NCI-H2107 (cell line): ENCODE data around the gene PRKAB1.
"Not testable (repeated sequence)": the region's sequence is repeated elsewhere in the genome, so short reads cannot be mapped to it uniquely, and the experiment has no call there.

Source experiments
- DNase-seq: peaks from one replicate; lab custom pipeline; 2025; lab: John Stamatoyannopoulos, UW

PRKAB1 gene

DNA sequence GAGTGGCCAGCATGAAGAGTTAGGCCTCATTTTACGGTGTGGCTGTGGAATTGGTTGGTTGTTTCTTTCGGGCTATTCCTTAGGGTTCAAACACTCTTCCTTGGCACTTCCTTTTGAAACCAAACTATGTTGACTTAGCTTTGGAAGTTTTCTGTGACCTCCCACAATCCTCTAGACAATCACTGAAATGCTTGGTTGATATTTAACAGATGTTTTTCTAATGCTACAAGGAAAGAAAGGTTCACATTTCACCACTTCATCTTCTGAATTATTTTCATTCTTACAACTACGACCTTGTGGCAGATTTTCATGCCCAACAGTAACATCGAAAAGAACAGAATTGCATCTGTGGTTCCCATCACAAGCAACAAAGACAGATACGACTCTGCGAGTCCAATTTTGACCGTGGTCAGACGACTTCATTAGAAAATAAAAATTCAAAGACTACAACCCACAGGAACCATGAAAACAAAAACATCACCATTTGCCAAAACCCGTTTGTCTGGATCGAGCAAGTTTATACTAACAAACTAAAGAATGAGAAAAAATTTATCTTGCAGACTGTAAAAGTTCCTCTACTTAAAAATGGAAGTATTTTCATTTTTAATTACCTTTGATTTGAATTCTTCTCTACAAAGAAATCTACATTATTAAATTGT lies 16.9 kb downstream of the PRKAB1 start:
- DNase-seq: no peak

- DNase-seq: no peak
Observed at GRCh38 chr12:119685375-119685774, 17.4 kb downstream of the PRKAB1 start.

DNA sequence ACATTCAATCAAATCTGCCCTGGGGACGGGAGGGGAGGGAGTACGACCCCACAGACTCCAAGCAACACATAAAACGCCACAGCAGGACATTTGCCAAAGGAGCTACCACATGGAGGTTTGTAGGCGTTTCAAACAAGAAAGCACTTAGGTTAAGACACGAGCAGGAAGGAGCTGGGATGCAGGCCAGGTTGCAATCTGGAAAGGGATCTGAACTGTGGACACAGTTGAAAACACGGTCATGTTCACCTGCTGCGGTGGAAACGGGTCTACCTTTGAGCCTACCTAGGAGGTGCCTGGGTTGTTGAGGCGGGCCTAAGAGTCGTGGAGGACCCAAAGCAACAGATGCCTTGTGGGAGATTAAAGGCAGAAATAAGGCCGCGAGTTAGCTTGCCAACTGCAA lies 18.4 kb downstream of the PRKAB1 start:
- DNase-seq: no peak

- DNase-seq: no peak
Observed at GRCh38 chr12:119686776-119687175, 18.8 kb downstream of the PRKAB1 start.

DNA sequence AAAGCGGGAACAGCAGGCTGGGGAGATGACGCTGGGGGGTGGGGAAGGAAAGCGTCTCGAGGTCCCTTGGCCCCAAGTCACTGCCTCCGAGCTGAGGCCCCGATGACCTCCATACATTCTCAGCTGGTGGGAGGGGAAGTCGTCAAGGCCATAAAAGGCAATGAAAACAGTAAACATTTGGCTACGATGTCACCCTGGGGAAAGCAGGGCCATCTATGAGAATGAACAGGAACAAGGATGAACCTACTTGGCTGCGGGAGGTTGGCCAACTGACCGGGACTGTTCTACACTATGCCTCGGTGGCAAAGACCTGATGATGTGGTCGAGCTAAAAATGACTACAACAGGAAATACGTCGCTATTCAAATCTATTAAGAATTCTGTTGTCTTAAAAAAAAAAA lies 19.5 kb downstream of the PRKAB1 start:
- DNase-seq: no peak

DNA sequence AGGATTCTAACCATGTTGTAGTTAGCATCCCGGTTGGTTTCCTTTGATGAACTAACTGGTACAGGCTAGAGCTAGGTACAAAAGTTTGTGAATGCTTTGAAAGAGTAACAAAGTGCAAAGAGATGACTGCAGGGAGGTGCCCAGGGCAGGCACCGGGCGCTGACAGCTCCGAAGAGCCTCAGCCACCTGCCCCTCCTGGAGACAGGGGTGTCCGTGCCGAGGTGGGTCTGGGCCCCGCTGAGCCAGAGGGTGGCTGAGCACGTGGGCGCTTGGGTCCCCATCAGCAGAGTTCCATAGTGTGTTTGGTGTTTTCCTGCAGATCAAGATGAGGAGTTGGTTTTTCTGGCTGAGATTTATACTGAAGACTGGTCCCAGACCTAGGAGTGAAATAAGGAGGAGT lies 19.9 kb downstream of the PRKAB1 start:
- no peak for DNase-seq

GRCh38 chr12:119689935-119690500 lies 22.1 kb downstream of the PRKAB1 start:
- DNase-seq: no peak

DNA sequence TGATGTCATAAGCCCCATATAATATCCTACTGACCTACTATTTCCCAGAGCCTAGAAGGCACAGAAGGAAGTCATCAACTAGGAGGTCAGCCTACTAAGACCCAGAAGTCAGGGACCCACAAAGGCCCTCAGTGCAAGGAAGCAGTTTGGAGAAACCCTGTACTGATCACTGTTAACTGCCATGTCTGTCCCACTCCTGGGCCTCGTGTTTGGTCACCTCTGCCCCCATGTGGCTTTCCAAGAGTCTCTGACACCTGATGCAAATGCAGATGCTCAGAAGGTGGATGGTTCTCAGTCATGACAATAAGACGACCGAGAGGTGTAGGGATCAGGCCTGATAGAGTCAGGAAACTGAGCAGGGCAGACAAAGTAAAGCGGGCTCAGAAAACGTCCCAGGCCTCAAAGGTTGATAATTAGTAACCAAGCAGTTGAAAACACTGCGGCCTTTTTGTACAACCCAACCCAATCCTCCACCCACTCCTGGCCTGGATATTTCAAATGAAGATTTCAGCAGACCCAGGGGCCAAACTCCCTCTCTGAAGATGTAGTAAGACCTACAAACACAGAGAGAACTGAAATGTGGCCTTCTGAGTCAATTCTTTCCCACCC lies 23.4 kb downstream of the PRKAB1 start:
- DNase-seq: no peak

GRCh38 chr12:119692410-119692809 lies 24.5 kb downstream of the PRKAB1 start:
- DNase-seq: no peak

- no peak for DNase-seq
Observed at GRCh38 chr12:119692997-119693396, 25.1 kb downstream of the PRKAB1 start.

- DNase-seq: no peak
Observed at GRCh38 chr12:119693511-119693910, 25.6 kb downstream of the PRKAB1 start.

DNA sequence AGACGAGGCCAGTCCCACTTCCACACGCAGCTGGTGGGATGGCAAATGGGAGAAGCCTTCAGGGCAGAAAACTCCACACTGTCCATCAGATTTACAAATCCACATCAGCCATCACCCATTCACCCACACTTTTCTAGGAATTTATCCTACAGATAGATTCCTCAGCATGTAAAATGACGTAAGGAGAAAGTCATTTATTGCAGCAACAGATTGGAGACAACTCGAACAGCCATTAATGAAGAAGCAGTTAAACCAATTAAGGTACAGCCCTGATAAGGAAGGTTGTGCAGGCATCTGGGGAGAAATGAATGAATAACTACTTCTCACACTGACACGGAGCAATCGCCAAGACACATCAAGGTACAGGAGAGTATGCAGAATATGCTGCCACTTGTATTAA lies 26.2 kb downstream of the PRKAB1 start:
- no peak for DNase-seq

GRCh38 chr12:119695034-119695433 lies 27.1 kb downstream of the PRKAB1 start:
- no peak for DNase-seq

DNA sequence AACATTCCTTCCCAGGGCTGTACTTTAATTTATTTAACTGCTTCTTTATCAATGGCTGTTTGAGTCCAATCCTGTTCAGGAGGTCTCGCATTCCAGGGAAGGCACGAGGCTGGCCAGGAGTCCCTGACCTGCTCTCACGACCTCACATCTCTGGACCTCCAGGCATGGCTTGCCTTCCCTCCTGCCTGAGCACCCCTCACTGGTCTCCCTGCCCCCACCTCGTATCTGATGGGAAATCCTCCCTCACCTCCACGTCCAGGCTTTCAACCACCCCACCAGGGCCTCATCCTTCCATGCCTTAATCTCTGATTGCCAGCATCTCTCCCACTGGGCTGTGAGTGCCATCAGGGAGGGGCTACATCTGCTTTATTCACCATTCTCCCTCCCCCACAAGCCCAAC lies 29.0 kb downstream of the PRKAB1 start:
- no peak for DNase-seq

DNA sequence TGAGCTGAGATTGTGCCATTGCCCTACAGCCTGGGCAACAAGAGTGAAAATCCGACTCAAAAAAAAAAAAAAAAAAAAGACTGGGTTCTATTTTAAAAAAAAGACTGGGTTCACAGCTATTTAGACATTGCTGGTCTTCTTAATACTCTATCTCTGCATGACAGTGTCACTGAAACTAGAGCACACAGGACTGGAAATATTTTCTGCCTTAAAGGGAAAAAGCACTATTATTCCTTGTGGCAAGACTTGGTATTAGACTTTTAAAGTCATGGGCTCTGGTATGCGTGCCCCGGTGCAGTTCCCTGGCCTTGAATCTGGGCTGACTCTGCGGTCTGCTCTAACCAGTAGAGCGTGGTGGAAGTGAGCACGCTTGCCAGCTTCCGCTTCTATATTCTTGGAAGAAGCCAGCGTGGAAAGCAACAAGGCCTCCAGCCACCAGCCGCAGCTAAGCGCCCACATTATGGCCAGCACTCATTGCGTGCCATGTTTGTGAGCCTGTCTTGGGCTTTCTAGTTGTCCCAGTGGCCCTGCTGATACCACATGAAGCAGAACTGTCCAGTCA lies 31.3 kb downstream of the PRKAB1 start:
- no peak for DNase-seq

DNA sequence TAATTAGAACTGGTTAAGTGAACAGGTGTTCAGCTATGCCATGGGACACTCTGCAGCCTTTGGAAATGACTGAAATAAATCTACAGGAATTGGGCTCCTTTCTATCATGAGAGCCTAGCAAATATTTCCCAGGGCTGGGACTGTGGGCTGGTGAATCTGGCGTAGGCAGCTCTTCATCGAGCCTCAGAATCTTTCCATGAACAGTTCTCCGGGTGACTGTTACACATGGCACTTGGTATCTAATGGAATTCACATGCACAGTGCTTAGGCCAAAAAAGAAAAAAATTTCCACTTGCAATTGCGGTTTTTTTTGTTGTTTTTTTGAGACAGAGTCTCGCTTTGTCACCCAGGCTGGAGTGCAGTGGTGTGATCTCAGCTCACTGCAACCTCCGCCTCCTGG lies 32.1 kb downstream of the PRKAB1 start:
- no peak for DNase-seq

- DNase-seq: no peak
Observed at GRCh38 chr12:119704065-119704747, 36.3 kb downstream of the PRKAB1 start.

GRCh38 chr12:119705182-119705581 lies 37.2 kb downstream of the PRKAB1 start:
- no peak for DNase-seq

DNA sequence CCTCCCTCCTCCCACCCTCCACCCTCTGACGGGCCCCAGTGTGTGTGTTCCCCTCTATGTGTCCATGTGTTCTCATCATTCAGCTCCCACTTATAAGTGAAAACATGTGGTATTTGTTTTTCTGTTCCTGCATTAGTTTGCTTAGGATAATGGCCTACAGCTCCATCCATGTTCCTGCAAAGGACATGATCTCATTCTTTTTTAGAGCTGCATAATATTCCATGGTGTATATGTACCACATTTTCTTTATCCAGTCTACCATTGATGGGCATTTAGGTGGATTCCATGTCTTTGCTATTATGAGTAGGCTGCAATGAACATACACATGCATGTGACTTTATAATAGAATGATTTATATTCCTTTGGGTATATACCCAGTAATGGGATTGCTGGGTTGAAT lies 38.5 kb downstream of the PRKAB1 start:
- not testable (repeated sequence) for DNase-seq

- DNase-seq: no peak
Observed at GRCh38 chr12:119710374-119710964, 42.5 kb downstream of the PRKAB1 start.

- DNase-seq: peak; percentile 90
Observed at GRCh38 chr12:119710965-119711551, 43.1 kb downstream of the PRKAB1 start.

DNA sequence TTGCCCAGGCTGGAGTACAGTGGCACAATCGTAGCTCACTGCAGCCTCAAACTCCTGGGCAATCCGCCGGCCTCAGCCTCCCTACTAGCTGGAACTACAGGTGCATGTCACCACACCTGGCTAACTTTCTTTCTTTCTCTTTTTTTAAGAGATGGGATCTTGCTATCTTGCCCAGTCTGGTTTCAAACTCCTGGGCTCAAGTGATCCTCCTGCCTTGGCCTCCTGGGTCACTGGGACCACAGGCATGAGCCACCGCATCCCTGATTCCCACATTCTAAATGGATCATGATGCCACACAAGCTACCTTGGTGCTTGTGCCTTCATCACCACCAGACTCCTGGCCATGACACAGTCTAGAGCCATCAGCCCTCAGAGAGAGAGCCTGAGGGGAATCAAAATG lies 43.8 kb downstream of the PRKAB1 start:
- DNase-seq: no peak
